IMR-90 (cell line): Measurements from ENCODE around the gene TAF11L3. TPM values are rescaled to one million over a fixed set of nuclear protein-coding genes. Genes with fewer than 3 reads are reported as not detected.

Experiments
- ATAC-seq: fragments of 200-7000 bp; cut with Tn5 transposase; 2 replicates; pipeline ENCODE4 v1.9.1; 2020; ENCODE audit warnings: low read depth, mild to moderate bottlenecking, moderate library complexity
- BruUV-seq: library from RNA; stranded (reverse); fragments of 400-500 nt; replicated peaks from 2 replicates; lab custom pipeline; 2021; lab: Mats Ljungman, UMichigan
- CTCF ChIA-PET: fragments of 300-600 bp; formaldehyde crosslinking; extraction: SDS; loops from one replicate; lab custom pipeline; 2021; ENCODE audit warnings: antibody characterized with exemption; lab: Yijun Ruan, JAX
- POLR2A ChIA-PET: fragments of 300-600 bp; sonication (Branson Sonifier 250); formaldehyde crosslinking; loops from one replicate; lab custom pipeline; 2022; ENCODE audit warnings: antibody characterized with exemption; ENCODE audit not compliant: unreplicated experiment; lab: Charles Lee
- DNase-seq: peaks from one replicate; pipeline ENCODE4 v3.0.0; 2013
- H2AFZ ChIP-seq: replicated peaks from 2 replicates; pipeline ENCODE3; 2013; ENCODE audit warnings: low read length, mild to moderate bottlenecking; ENCODE audit not compliant: poor library complexity
- H2AK5ac ChIP-seq: 2 replicates; pipeline ENCODE4 v1.6.1; 2013; ENCODE audit warnings: low read depth, low read length, inconsistent platforms
- H2AK9ac ChIP-seq: replicated peaks from 2 replicates; pipeline ENCODE3; 2013; ENCODE audit warnings: mild to moderate bottlenecking, low read depth, low read length, moderate library complexity; ENCODE audit not compliant: poor library complexity
- H2BK120ac ChIP-seq: 2 replicates; pipeline ENCODE4 v1.6.1; 2013; ENCODE audit warnings: low read depth, low read length, inconsistent platforms
- H2BK15ac ChIP-seq: 3 replicates; pipeline ENCODE4 v1.6.1; 2013; ENCODE audit warnings: low read depth, low read length, inconsistent platforms
- H2BK20ac ChIP-seq: 2 replicates; pipeline ENCODE4 v1.6.1; 2013; ENCODE audit warnings: low read depth, mild to moderate bottlenecking, inconsistent platforms, low read length, moderate library complexity
- H2BK5ac ChIP-seq: 2 replicates; pipeline ENCODE4 v1.6.1; 2013; ENCODE audit warnings: mild to moderate bottlenecking, low read depth, low read length, inconsistent platforms; ENCODE audit not compliant: poor library complexity, severe bottlenecking
- H3K14ac ChIP-seq: replicated peaks from 2 replicates; pipeline ENCODE4 v1.6.1; 2013; ENCODE audit warnings: low read depth, low read length, inconsistent platforms
- H3K18ac ChIP-seq: 2 replicates; pipeline ENCODE4 v1.6.1; 2013; ENCODE audit warnings: low read depth, low read length, control low read depth
- H3K23ac ChIP-seq: 2 replicates; pipeline ENCODE4 v1.6.1; 2013; ENCODE audit warnings: low read depth, low read length, inconsistent platforms
- H3K27ac ChIP-seq: 2 replicates; pipeline ENCODE4 v1.5.1; 2013; ENCODE audit warnings: mild to moderate bottlenecking, control low read depth, low read length; ENCODE audit not compliant: insufficient read depth
- H3K27me3 ChIP-seq: 2 replicates; pipeline ENCODE4 v1.6.1; 2013; ENCODE audit warnings: low read length; ENCODE audit not compliant: control insufficient read depth, insufficient read depth
- H3K36me3 ChIP-seq: 2 replicates; pipeline ENCODE4 v1.6.1; 2013; ENCODE audit warnings: low read length, mixed read lengths; ENCODE audit not compliant: control insufficient read depth, insufficient read depth
- H3K4ac ChIP-seq: 2 replicates; pipeline ENCODE4 v1.6.1; 2013; ENCODE audit warnings: low read depth, low read length, inconsistent platforms
- H3K4me1 ChIP-seq: 2 replicates; pipeline ENCODE4 v1.6.1; 2013; ENCODE audit warnings: low read length, mixed read lengths; ENCODE audit not compliant: control insufficient read depth, insufficient read depth
- H3K4me2 ChIP-seq: 2 replicates; pipeline ENCODE4 v1.6.1; 2013; ENCODE audit warnings: low read depth, mild to moderate bottlenecking, control low read depth, low read length, moderate library complexity
- H3K4me3 ChIP-seq: 2 replicates; pipeline ENCODE4 v1.5.1; 2013; ENCODE audit warnings: low read depth, mild to moderate bottlenecking, control low read depth, low read length, moderate library complexity; ENCODE audit not compliant: insufficient read depth
- H3K56ac ChIP-seq: 2 replicates; pipeline ENCODE4 v1.6.1; 2013; ENCODE audit warnings: low read length, inconsistent platforms; ENCODE audit not compliant: insufficient read depth; ENCODE audit errors: extremely low read depth
- H3K79me1 ChIP-seq, 2 experiments: 2 replicates each; pipeline ENCODE4 v1.6.1; 2013; ENCODE audit warnings: low read length in 2 of 2, inconsistent platforms in 1 of 2, low read depth in 1 of 2
- H3K9ac ChIP-seq: 2 replicates; pipeline ENCODE4 v1.6.1; 2013; ENCODE audit warnings: low read depth, low read length, control low read depth
- H3K9me1 ChIP-seq: 2 replicates; pipeline ENCODE4 v1.6.1; 2013; ENCODE audit warnings: low read length, inconsistent platforms; ENCODE audit not compliant: insufficient read depth
- H3K9me3 ChIP-seq: 2 replicates; pipeline ENCODE4 v1.6.1; 2013; ENCODE audit warnings: low read length; ENCODE audit not compliant: control insufficient read depth, insufficient read depth
- H4K20me1 ChIP-seq: 2 replicates; pipeline ENCODE4 v1.6.1; 2013; ENCODE audit warnings: low read length, inconsistent platforms; ENCODE audit not compliant: insufficient read depth
- H4K5ac ChIP-seq: 2 replicates; pipeline ENCODE4 v1.6.1; 2013; ENCODE audit warnings: mild to moderate bottlenecking, low read depth, low read length, control low read depth
- H4K8ac ChIP-seq, 2 experiments: 2 replicates each; pipeline ENCODE4 v1.6.1; 2013; ENCODE audit warnings: low read depth in 2 of 2, low read length in 2 of 2, control low read depth in 1 of 2, inconsistent platforms in 1 of 2
- H4K91ac ChIP-seq: 2 replicates; pipeline ENCODE4 v1.6.1; 2013; ENCODE audit warnings: low read depth, low read length, inconsistent platforms; ENCODE audit not compliant: insufficient read depth
- CEBPB ChIP-seq: IDR thresholded peaks from 2 replicates; pipeline ENCODE4 v1.6.1; 2012; ENCODE audit warnings: low read depth, low read length, improper control_type of control experiment
- CHD1 ChIP-seq: IDR thresholded peaks from 2 replicates; pipeline ENCODE4 v1.6.1; 2012; ENCODE audit warnings: low read depth, low read length, improper control_type of control experiment
- RCOR1 ChIP-seq: IDR thresholded peaks from 2 replicates; pipeline ENCODE4 v1.6.1; 2012; ENCODE audit warnings: mild to moderate bottlenecking, low read length, improper control_type of control experiment; ENCODE audit not compliant: insufficient replicate concordance
- WGBS, 2 experiments: methylation state at CpG; one replicate each; pipeline versions ENCODE4 v1.1.5 to v1.1.7; 2013; ENCODE audit warnings: missing lambda C conversion rate in 2 of 2; ENCODE audit not compliant: insufficient read length in 1 of 2; ENCODE audit errors: extremely low coverage in 2 of 2; 5-methylcytosine and 5-hydroxymethylcytosine counted together
- dilution Hi-C: fragments of 300-500 bp; cut with HindIII; formaldehyde crosslinking; loops from one replicate; pipeline ENCODE4 v1.14.3; 2018; ENCODE audit warnings: low sequenced_read_pairs; ENCODE audit not compliant: unreplicated experiment
- in situ Hi-C: fragments of 300-500 bp; cut with MboI; formaldehyde crosslinking; loops from 3 replicates; pipeline ENCODE4 v1.14.3; 2019; ENCODE audit warnings: low sequenced_read_pairs, inconsistent platforms, mixed read lengths
- intact Hi-C: fragments of 100-400 bp; cut with micrococcal nuclease; formaldehyde crosslinking; loops from 2 replicates; pipeline ENCODE4 v1.10.0; 2022
- polyA plus RNA-seq, 3 experiments: library from polyadenylated mRNA; depleted of rRNA; stranded (reverse); fragments of >200 nt; gene quantifications; 2 replicates each; pipeline ENCODE4 v1.2.3, GENCODE V29; 2012; ENCODE audit warnings: low replicate concordance in 1 of 3
- total RNA-seq: library from RNA; depleted of rRNA; stranded (reverse); fragments of >200 nt; gene quantifications from 2 replicates; pipeline ENCODE4 v1.2.3, GENCODE V29; 2012

TAF11L3 gene
- total and polyA plus RNA-seq, 2 of the 4 experiments (the other 2 are of a cell fraction) = not detected

DNA sequence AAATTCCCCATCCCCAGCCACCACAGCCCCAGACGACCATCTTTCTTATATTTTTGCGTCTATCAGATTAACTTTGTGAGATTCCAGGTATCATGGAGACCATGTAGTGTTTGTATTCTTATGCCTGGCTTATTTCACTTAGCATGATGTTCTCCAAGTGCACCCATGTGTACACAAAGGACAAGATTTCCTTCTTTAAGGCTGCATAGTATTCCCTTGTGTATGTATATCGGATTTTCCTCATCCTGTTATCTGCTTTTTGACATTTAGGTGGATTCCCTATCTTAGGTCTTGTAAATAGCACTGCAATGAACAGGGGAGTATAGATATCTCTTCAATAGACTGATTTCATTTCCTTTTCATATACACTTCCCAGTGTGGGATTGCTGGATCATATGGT lies 25.4 kb upstream of the TAF11L3 start:
- Histone ChIP-seq H2AFZ (no peak overlapping the region), H3K9me3 (no peaks in the 10 kb centered on the region), H3K4me3 (no peak overlapping the region), H3K56ac (no peak overlapping the region), H3K79me1 (no peaks in the 10 kb centered on the region), H3K4me2 (no peak overlapping the region), H4K8ac (no peak overlapping the region), H3K9ac (no peak overlapping the region), H2BK120ac (no peak overlapping the region), H3K14ac (no peak overlapping the region), H3K23ac (no peak overlapping the region), H4K20me1 (no peaks in the 10 kb centered on the region), H3K4ac (no peak overlapping the region), H4K91ac (no peak overlapping the region), H3K9me1 (no peaks in the 10 kb centered on the region), H3K18ac (no peak overlapping the region), H3K36me3 (no peaks in the 10 kb centered on the region), H2AK9ac (no peak overlapping the region), H2AK5ac (no peak overlapping the region), H2BK5ac (no peak overlapping the region), H3K27ac (no peak overlapping the region), H2BK15ac (no peak overlapping the region), H2BK20ac (no peak overlapping the region), H4K5ac (no peak overlapping the region), H3K27me3 (peaks cover 6% of the 10 kb centered on the region), H3K4me1 (no peaks in the 10 kb centered on the region)
- CTCF ChIA-PET = no interaction called here
- POLR2A ChIA-PET = no interaction called here
- no CpG with 5 or more reads among the region's 3 CpGs for WGBS, 2 experiments
- DNase-seq (no peak), ATAC-seq (no peak)
- intact Hi-C loops (no loop called here), dilution Hi-C loops (no loop called here), in situ Hi-C loops (no loop called here)
- TF ChIP-seq RCOR1 (no peak), CEBPB (no peak), CHD1 (no peak)
- BruUV-seq = no TSS peak
